A549 (cell line): Measurements from ENCODE around the gene ERMAP. TPM values are rescaled to one million over a fixed set of nuclear protein-coding genes. Genes with fewer than 3 reads are reported as not detected.

Source experiments
- ATAC-seq, 2 experiments: fragments of 200-7000 bp in 1 of 2; fragments of >200 bp in 1 of 2; cut with Nextera tagmentation in 1 of 2; cut with Tn5 transposase in 1 of 2; 3 replicates each; pipeline versions ENCODE4 v1.8.0 to v1.9.1; 2018 to 2020; ENCODE audit warnings: mild to moderate bottlenecking in 1 of 2, moderate library complexity in 1 of 2
- CTCF ChIA-PET: fragments of 300-600 bp; sonication (Branson Sonifier 250); formaldehyde crosslinking; extraction: SDS; loops from one replicate; lab custom pipeline; 2021; ENCODE audit warnings: antibody characterized with exemption, inconsistent platforms; lab: Yijun Ruan, JAX
- POLR2A ChIA-PET: fragments of 350-600 bp; formaldehyde crosslinking; extraction: SDS; loops from one replicate; lab custom pipeline; 2021; ENCODE audit warnings: antibody characterized with exemption, inconsistent platforms; lab: Yijun Ruan, JAX
- DNase-seq, 2 experiments: peaks; one replicate each; pipeline versions ENCODE4 v3.0.0 to v3.0.0-alpha.2; 2011 to 2016; ENCODE audit warnings: low read depth in 1 of 2, low spot score in 1 of 2
- FAIRE-seq: peaks from 2 replicates; lab custom pipeline; 2011; peaks lifted over from hg19 to GRCh38; lab: Jason Lieb, UNC
- H3K27ac ChIP-seq, 2 experiments: fragments of >200 bp; sonication (Bioruptor Twin); formaldehyde crosslinking; 3 replicates each; pipeline ENCODE4 v1.5.1; 2016 to 2017
- H3K4me1 ChIP-seq: fragments of >200 bp; sonication (Bioruptor Twin); formaldehyde crosslinking; 3 replicates; pipeline ENCODE4 v1.6.1; 2016
- H3K4me2 ChIP-seq: fragments of >200 bp; sonication (Bioruptor Twin); formaldehyde crosslinking; 3 replicates; pipeline ENCODE4 v1.6.1; 2016
- H3K4me3 ChIP-seq: fragments of >200 bp; sonication (Bioruptor Twin); formaldehyde crosslinking; 3 replicates; pipeline ENCODE4 v1.5.1; 2016
- H3K9me3 ChIP-seq: fragments of >200 bp; sonication (Bioruptor Twin); formaldehyde crosslinking; 3 replicates; pipeline ENCODE4 v1.6.1; 2016
- BHLHE40 ChIP-seq: IDR thresholded peaks from 2 replicates; pipeline ENCODE4 v1.6.1; 2012; ENCODE audit warnings: low read depth, low read length, inconsistent platforms
- CBX2 ChIP-seq: fragments of 200-600 bp; sonication (generic); IDR thresholded peaks from 2 replicates; pipeline ENCODE4 v1.6.1; 2016; ENCODE audit warnings: low read depth, mild to moderate bottlenecking, borderline replicate concordance
- CBX8 ChIP-seq: fragments of 200-600 bp; sonication (generic); IDR thresholded peaks from 2 replicates; pipeline ENCODE4 v1.6.1; 2016
- CEBPB ChIP-seq, 2 experiments: fragments of >200 bp in 1 of 2; sonication (Bioruptor Twin) in 1 of 2; formaldehyde crosslinking in 1 of 2; IDR thresholded peaks; 2 replicates each; pipeline ENCODE4 v1.6.1; 2012 to 2016
- EHMT2 ChIP-seq: fragments of 200-600 bp; sonication (generic); IDR thresholded peaks from 2 replicates; pipeline ENCODE4 v1.6.1; 2016; ENCODE audit warnings: antibody characterized with exemption, low read depth, mild to moderate bottlenecking, moderate library complexity
- ESRRA ChIP-seq: fragments of 150-350 bp; IDR thresholded peaks from 2 replicates; pipeline ENCODE4 v1.6.1; 2014; ENCODE audit warnings: mild to moderate bottlenecking, low read length, borderline replicate concordance
- FOXS1 ChIP-seq: fragments of 250-450 bp; sonication (Bioruptor Pico); IDR thresholded peaks from 2 replicates; pipeline ENCODE4 v1.5.0; 2020; ENCODE audit warnings: mild to moderate bottlenecking, moderate library complexity
- GATA3 ChIP-seq: IDR thresholded peaks from 2 replicates; pipeline ENCODE4 v1.6.1; 2012; ENCODE audit warnings: borderline replicate concordance
- HDAC2 ChIP-seq: fragments of 200-600 bp; sonication (generic); IDR thresholded peaks from 2 replicates; pipeline ENCODE4 v1.6.1; 2016
- HOXA7 ChIP-seq: fragments of 250-450 bp; sonication (Bioruptor Pico); IDR thresholded peaks from 2 replicates; pipeline ENCODE4 v1.5.0; 2020; ENCODE audit warnings: mild to moderate bottlenecking, moderate library complexity
- JUN ChIP-seq, 2 experiments: fragments of >200 bp; sonication (Bioruptor Twin); formaldehyde crosslinking; IDR thresholded peaks; 2 replicates in 1 of 2; 3 replicates in 1 of 2; pipeline ENCODE4 v1.6.1; 2016 to 2017
- KDM1A ChIP-seq: fragments of 200-600 bp; sonication (generic); IDR thresholded peaks from 2 replicates; pipeline ENCODE4 v1.6.1; 2016; ENCODE audit warnings: low read depth, mild to moderate bottlenecking
- KDM5A ChIP-seq: fragments of 200-600 bp; sonication (generic); IDR thresholded peaks from 2 replicates; pipeline ENCODE4 v1.6.1; 2016; ENCODE audit warnings: antibody characterized with exemption, mild to moderate bottlenecking
- MAFK ChIP-seq: fragments of 450-650 bp; IDR thresholded peaks from 2 replicates; pipeline ENCODE4 v1.6.1; 2014; ENCODE audit not compliant: partially characterized antibody
- MAZ ChIP-seq: fragments of 150-350 bp; IDR thresholded peaks from 2 replicates; pipeline ENCODE4 v1.6.1; 2014; ENCODE audit warnings: antibody characterized with exemption, low read depth, low read length, borderline replicate concordance
- POLR2AphosphoS2 ChIP-seq: conservative IDR thresholded peaks from 2 replicates; pipeline ENCODE4 v1.6.1; 2012; ENCODE audit warnings: low read length, improper control_type of control experiment, inconsistent platforms
- RAD21 ChIP-seq, 2 experiments: fragments of >200 bp in 1 of 2; sonication (Bioruptor Twin) in 1 of 2; formaldehyde crosslinking in 1 of 2; IDR thresholded peaks in 1 of 2; conservative IDR thresholded peaks in 1 of 2; 2 replicates in 1 of 2; 3 replicates in 1 of 2; pipeline ENCODE4 v1.6.1; 2012 to 2018; ENCODE audit warnings: inconsistent platforms in 1 of 2
- RCOR1 ChIP-seq: fragments of 150-350 bp; IDR thresholded peaks from 2 replicates; pipeline ENCODE4 v1.6.1; 2014; ENCODE audit warnings: antibody characterized with exemption, low read length, low read depth
- RFX5 ChIP-seq: fragments of 450-650 bp; IDR thresholded peaks from 2 replicates; pipeline ENCODE4 v1.7.1; 2014; ENCODE audit warnings: antibody characterized with exemption, mild to moderate bottlenecking, moderate library complexity
- RNF2 ChIP-seq: fragments of 200-600 bp; sonication (generic); IDR thresholded peaks from 2 replicates; pipeline ENCODE4 v1.6.1; 2016; ENCODE audit warnings: low read depth, mild to moderate bottlenecking, antibody characterized with exemption, moderate library complexity, borderline replicate concordance
- TFCP2L1 ChIP-seq: fragments of 250-450 bp; sonication (Bioruptor Pico); IDR thresholded peaks from 2 replicates; pipeline ENCODE4 v1.5.0; 2021; ENCODE audit warnings: mild to moderate bottlenecking
- TP53 ChIP-seq: fragments of 250-450 bp; sonication (Bioruptor Pico); IDR thresholded peaks from 2 replicates; pipeline ENCODE4 v1.5.0; 2021; ENCODE audit warnings: mild to moderate bottlenecking, moderate library complexity
- ZSCAN20 ChIP-seq: fragments of 250-450 bp; sonication (Bioruptor Pico); IDR thresholded peaks from 2 replicates; pipeline ENCODE4 v1.8.0; 2022; ENCODE audit warnings: mild to moderate bottlenecking, moderate library complexity
- whole genome bisulfite sequencing: methylation state at CpG from one replicate; pipeline ENCODE4 v1.1.6; 2017; ENCODE audit errors: missing lambda C conversion rate; 5-methylcytosine and 5-hydroxymethylcytosine counted together
- polyA plus RNA-seq, 4 experiments: library from polyadenylated mRNA; depleted of rRNA in 3 of 4; stranded (reverse); fragments of >200 nt; fragmentation: RNase III in 1 of 4; extraction: RNeasy Plus Mini Kit Qiagen cat#74134 plus additional on column Dnase treatment in 1 of 4; gene quantifications; 2 replicates in 3 of 4; 3 replicates in 1 of 4; pipeline ENCODE4 v1.2.3, GENCODE V29; 2011 to 2017
- TF ChIP-seq, protein P1 (sequence below): IDR thresholded peaks from 2 replicates; pipeline ENCODE4 v1.6.1; 2012
- TF ChIP-seq, protein P2 (sequence below): fragments of 450-650 bp; IDR thresholded peaks from 2 replicates; pipeline ENCODE4 v1.6.1; 2014; ENCODE audit warnings: antibody characterized with exemption
- TF ChIP-seq, protein P3 (sequence below): fragments of >200 bp; sonication (Bioruptor Twin); formaldehyde crosslinking; IDR thresholded peaks from 3 replicates; pipeline ENCODE4 v1.6.1; 2016
- TF ChIP-seq, protein P4 (sequence below): fragments of >200 bp; sonication (Bioruptor Twin); formaldehyde crosslinking; IDR thresholded peaks from 3 replicates; pipeline ENCODE4 v1.5.1; 2016
- TF ChIP-seq, protein P5 (sequence below): fragments of >200 bp; sonication (Bioruptor Twin); formaldehyde crosslinking; IDR thresholded peaks from 2 replicates; pipeline ENCODE4 v1.6.1; 2016

The ERMAP gene
- polyA plus RNA-seq, 2 of the 4 experiments (the other 2 are of a cell fraction) = 5.4 to 10.7 TPM

DNA sequence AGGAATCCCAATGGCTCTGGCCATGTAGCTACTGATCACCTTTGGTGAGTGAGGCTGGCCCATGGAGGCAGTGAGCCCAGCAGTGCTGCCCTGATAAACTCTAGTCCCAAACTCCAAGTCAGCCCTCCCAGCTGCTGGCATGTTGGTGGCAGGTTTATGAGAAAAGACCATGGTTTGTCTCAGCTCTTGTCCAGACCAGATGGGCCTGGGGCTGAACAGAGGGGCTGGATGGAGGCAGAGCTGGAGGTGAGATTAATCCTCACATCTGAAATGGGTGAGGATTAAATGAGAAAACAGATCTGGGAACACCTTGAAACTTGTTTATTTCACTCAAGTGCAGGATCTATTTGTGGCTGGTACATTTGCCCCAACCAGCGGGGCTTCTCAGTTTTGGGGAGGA is 28.9 kb upstream of the ERMAP start:
- no peak overlapping the region for H3K27ac ChIP-seq
- H3K9me3 ChIP-seq = no peaks in the 10 kb centered on the region
- no peak overlapping the region for H3K4me3 ChIP-seq
- no peaks in the 10 kb centered on the region for H3K4me1 ChIP-seq
- POLR2A ChIA-PET = no interaction called here
- ATAC-seq (no peak), DNase-seq (no peak)
- no peak for TF ChIP-seq RCOR1
- no peak for TF ChIP-seq FOXS1 (CRISPR knock-in tag)
- no peak for TF ChIP-seq ZSCAN20 (CRISPR knock-in tag)
- TF ChIP-seq, all 56 proteins: peak for 0
- no peak overlapping the region for H3K4me2 ChIP-seq
- no peak for FAIRE-seq
- 95% methylated on average over 1 of the region's 1 CpG for WGBS
- CTCF ChIA-PET = interaction anchor here (1.0 to 2.0 kb wide), 2 partner anchors 10 to 285 kb away, joined by 3 to 9 read pairs; no protein-coding TSS in a partner anchor

DNA sequence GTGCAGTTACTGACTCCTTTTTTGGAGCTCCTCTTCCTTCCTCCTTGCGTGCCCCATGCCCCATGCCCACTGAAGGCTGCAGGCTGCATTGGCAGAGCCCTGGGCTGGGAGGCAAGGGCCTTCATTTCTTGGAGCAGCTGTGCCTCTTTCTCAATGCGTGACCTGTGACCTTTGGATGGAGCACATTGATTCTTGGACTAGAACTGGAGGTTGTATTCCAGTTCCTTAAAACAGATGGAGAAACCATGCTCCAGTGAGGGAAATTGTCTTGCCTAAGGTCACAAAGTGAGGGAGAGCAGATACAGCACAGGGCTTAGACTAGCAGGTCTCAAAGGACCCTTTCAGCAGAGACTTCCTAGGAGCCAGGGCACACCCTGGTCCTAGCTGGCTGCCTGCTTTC is 23.1 kb upstream of the ERMAP start:
- Histone ChIP-seq H3K9me3 (no peaks in the 10 kb centered on the region), H3K4me2 (no peak overlapping the region), H3K27ac (no peak overlapping the region), H3K4me3 (no peak overlapping the region), H3K4me1 (no peaks in the 10 kb centered on the region)
- DNase-seq (no peak), ATAC-seq (no peak), FAIRE-seq (no peak)
- ChIA-PET POLR2A (interaction anchor here (0.8 kb wide), 1 partner anchor 112 kb away, joined by 3 read pairs; the partner anchor contains the start of gene YBX1), CTCF (interaction anchor here (1.4 kb wide), 1 partner anchor 129 kb away, joined by 7 read pairs; no protein-coding TSS in a partner anchor)
- 83% methylated on average over 2 of the region's 2 CpGs for WGBS
- TF ChIP-seq, protein P1, sequence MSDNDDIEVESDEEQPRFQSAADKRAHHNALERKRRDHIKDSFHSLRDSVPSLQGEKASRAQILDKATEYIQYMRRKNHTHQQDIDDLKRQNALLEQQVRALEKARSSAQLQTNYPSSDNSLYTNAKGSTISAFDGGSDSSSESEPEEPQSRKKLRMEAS = no peak
- TF ChIP-seq KDM1A = no peak
- no peak for TF ChIP-seq CBX2
- no peak for TF ChIP-seq HOXA7 (CRISPR knock-in tag)
- no peak for TF ChIP-seq HDAC2
- no peak for TF ChIP-seq GATA3
- TF ChIP-seq, protein P2, sequence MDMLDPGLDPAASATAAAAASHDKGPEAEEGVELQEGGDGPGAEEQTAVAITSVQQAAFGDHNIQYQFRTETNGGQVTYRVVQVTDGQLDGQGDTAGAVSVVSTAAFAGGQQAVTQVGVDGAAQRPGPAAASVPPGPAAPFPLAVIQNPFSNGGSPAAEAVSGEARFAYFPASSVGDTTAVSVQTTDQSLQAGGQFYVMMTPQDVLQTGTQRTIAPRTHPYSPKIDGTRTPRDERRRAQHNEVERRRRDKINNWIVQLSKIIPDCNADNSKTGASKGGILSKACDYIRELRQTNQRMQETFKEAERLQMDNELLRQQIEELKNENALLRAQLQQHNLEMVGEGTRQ = no peak
- TF ChIP-seq RNF2 = no peak
- TF ChIP-seq JUN (IDR thresholded peaks at IDR 0.05) = no peak
- TF ChIP-seq, protein P3, sequence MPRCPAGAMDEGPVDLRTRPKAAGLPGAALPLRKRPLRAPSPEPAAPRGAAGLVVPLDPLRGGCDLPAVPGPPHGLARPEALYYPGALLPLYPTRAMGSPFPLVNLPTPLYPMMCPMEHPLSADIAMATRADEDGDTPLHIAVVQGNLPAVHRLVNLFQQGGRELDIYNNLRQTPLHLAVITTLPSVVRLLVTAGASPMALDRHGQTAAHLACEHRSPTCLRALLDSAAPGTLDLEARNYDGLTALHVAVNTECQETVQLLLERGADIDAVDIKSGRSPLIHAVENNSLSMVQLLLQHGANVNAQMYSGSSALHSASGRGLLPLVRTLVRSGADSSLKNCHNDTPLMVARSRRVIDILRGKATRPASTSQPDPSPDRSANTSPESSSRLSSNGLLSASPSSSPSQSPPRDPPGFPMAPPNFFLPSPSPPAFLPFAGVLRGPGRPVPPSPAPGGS = no peak
- TF ChIP-seq RFX5 = no peak
- TF ChIP-seq TFCP2L1 (CRISPR knock-in tag) = no peak
- no peak for TF ChIP-seq ESRRA
- no peak for TF ChIP-seq KDM5A

DNA sequence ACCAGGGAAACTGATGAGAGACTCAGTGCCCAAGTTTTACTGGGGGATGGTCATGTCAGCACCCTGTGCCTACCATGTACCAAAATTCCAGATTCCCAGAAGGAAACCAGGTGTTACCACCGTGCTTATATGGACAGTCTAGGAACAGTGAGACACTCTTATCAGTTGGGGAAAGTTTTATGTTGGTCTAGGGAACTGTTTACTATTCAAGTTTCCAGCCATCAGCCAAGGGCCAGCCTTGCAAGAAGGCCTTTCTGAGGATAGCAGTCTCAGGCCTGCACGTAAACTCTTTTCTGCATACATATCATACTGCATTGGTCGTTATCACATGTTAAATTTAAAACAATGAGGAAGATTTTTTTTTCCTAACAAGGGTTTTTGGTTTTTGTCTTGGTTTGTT is 19.5 kb upstream of the ERMAP start:
- no peaks in the 10 kb centered on the region for H3K9me3 ChIP-seq
- H3K4me1 ChIP-seq = no peaks in the 10 kb centered on the region
- 71% methylated on average over 3 of the region's 3 CpGs for WGBS
- H3K4me3 ChIP-seq = no peak overlapping the region
- H3K4me2 ChIP-seq = no peak overlapping the region
- DNase-seq = no peak
- ChIA-PET POLR2A (no interaction called here), CTCF (interaction anchor here (1.2 kb wide), 1 partner anchor 20 kb away, joined by 3 read pairs; no protein-coding TSS in a partner anchor)
- ATAC-seq = no peak
- TF ChIP-seq, protein P2 = no peak
- no peak for TF ChIP-seq CEBPB (IDR thresholded peaks at IDR 0.05)
- TF ChIP-seq MAZ = no peak
- no peak for TF ChIP-seq POLR2AphosphoS2
- no peak for TF ChIP-seq TP53 (CRISPR knock-in tag)
- TF ChIP-seq RCOR1 = no peak
- TF ChIP-seq EHMT2 = no peak
- TF ChIP-seq, protein P4, sequence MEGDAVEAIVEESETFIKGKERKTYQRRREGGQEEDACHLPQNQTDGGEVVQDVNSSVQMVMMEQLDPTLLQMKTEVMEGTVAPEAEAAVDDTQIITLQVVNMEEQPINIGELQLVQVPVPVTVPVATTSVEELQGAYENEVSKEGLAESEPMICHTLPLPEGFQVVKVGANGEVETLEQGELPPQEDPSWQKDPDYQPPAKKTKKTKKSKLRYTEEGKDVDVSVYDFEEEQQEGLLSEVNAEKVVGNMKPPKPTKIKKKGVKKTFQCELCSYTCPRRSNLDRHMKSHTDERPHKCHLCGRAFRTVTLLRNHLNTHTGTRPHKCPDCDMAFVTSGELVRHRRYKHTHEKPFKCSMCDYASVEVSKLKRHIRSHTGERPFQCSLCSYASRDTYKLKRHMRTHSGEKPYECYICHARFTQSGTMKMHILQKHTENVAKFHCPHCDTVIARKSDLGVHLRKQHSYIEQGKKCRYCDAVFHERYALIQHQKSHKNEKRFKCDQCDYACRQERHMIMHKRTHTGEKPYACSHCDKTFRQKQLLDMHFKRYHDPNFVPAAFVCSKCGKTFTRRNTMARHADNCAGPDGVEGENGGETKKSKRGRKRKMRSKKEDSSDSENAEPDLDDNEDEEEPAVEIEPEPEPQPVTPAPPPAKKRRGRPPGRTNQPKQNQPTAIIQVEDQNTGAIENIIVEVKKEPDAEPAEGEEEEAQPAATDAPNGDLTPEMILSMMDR = no peak
- TF ChIP-seq, protein P5, sequence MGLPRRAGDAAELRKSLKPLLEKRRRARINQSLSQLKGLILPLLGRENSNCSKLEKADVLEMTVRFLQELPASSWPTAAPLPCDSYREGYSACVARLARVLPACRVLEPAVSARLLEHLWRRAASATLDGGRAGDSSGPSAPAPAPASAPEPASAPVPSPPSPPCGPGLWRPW = no peak
- TF ChIP-seq CBX8 = no peak
- TF ChIP-seq RAD21 (conservative IDR thresholded peaks at IDR 0.05 in 1 of 2, IDR thresholded peaks at IDR 0.05 in 1 of 2) = no peak
- TF ChIP-seq BHLHE40 = no peak
- no peak for TF ChIP-seq MAFK
- no peak overlapping the region for H3K27ac ChIP-seq
- no peak for FAIRE-seq
